Small intestine (tissue), 7 donors: ENCODE measurements around the gene LRRC4. TPM values are rescaled to one million over a fixed set of nuclear protein-coding genes. Genes with fewer than 3 reads are reported as not detected.

Experiments used
- DNase-seq, 2 donors: peaks; one replicate each; pipeline versions ENCODE4 v3.0.0 to v3.0.0-alpha.2; 2013
- FAIRE-seq: peaks from 2 replicates; lab custom pipeline; 2012; peaks lifted over from hg19 to GRCh38; lab: Jason Lieb, UNC
- H3K27ac ChIP-seq, 3 donors: one replicate each; pipeline ENCODE4 v1.5.1; 2013; ENCODE audit warnings: low read length in 2 of 3, mild to moderate bottlenecking in 2 of 3, control low read depth in 1 of 3, inconsistent platforms in 1 of 3, low read depth in 1 of 3, moderate library complexity in 1 of 3
- H3K27me3 ChIP-seq, 3 donors: one replicate each; pipeline ENCODE4 v1.6.1; 2013; ENCODE audit warnings: low read length in 3 of 3, inconsistent platforms in 1 of 3; ENCODE audit not compliant: control insufficient read depth in 3 of 3, insufficient read depth in 3 of 3
- H3K36me3 ChIP-seq, 3 donors: one replicate each; pipeline ENCODE4 v1.6.1; 2013; ENCODE audit warnings: low read length in 3 of 3, inconsistent platforms in 1 of 3, low read depth in 1 of 3, mild to moderate bottlenecking in 1 of 3, moderate library complexity in 1 of 3; ENCODE audit not compliant: control insufficient read depth in 3 of 3, insufficient read depth in 2 of 3
- H3K4me1 ChIP-seq, 3 donors: one replicate each; pipeline ENCODE4 v1.6.1; 2013; ENCODE audit warnings: low read length in 2 of 3, inconsistent platforms in 1 of 3, low read depth in 1 of 3, mild to moderate bottlenecking in 1 of 3, moderate library complexity in 1 of 3; ENCODE audit not compliant: control insufficient read depth in 3 of 3, insufficient read depth in 2 of 3
- H3K4me3 ChIP-seq, 3 donors: one replicate each; pipeline ENCODE4 v1.5.1; 2013; ENCODE audit warnings: low read length in 3 of 3, control low read depth in 1 of 3, inconsistent platforms in 1 of 3, low read depth in 1 of 3, mild to moderate bottlenecking in 1 of 3, moderate library complexity in 1 of 3
- H3K9me3 ChIP-seq, 2 donors: one replicate each; pipeline ENCODE4 v1.6.1; 2013; ENCODE audit warnings: low read depth in 1 of 2, low read length in 1 of 2; ENCODE audit not compliant: control insufficient read depth in 2 of 2, insufficient read depth in 1 of 2
- WGBS, 3 donors: extraction: QIAGEN DNeasy Blood & Tissue Kit; methylation state at CpG; one replicate each; pipeline ENCODE4 v1.1.7; 2013; 5-methylcytosine and 5-hydroxymethylcytosine counted together
- polyA plus RNA-seq, 4 donors: library from polyadenylated mRNA; stranded (reverse) in 3 of 4; unstranded in 1 of 4; fragments of 200-250 nt in 3 of 4; fragments of 120-200 nt in 1 of 4; gene quantifications; one replicate each; pipeline versions ENCODE4 v1.2.1 to v1.2.3, GENCODE V29; 2013
- donor health status: healthy with polysubstance abuse.
- donor health status: control.
- donor health status: control.
- donor health status: Bipolar disorder and iron deficiency.
- donor health status: healthy.

The LRRC4 gene
- polyA plus RNA-seq, 4 donors, result 0.27 to 1.6 (median 0.79) TPM

- WGBS, 3 donors, result 40 to 70% (median 64%) methylated on average over 7 of the region's 7 CpGs
- no peaks in the 10 kb centered on the region for H3K27me3 ChIP-seq
- H3K4me3 ChIP-seq, result no peak overlapping the region
- DNase-seq (peak in 1 of 2 donors; percentile 59), FAIRE-seq (no peak)
- no peaks in the 10 kb centered on the region for H3K9me3 ChIP-seq
- peaks cover 0 to 9% (median 2%) of the 10 kb centered on the region in 3 donors for H3K4me1 ChIP-seq
- H3K36me3 ChIP-seq, result peaks cover 0 to 12% (median 0%) of the 10 kb centered on the region in 3 donors
- H3K27ac ChIP-seq, result no peak overlapping the region
These were observed 10.0 kb upstream of the LRRC4 start for GRCh38 chr7:128041203-128041602.

GRCh38 chr7:128040205-128040604 lies 9.0 kb upstream of the LRRC4 start:
- DNase-seq, result no peak
- no peaks in the 10 kb centered on the region for H3K9me3 ChIP-seq
- H3K36me3 ChIP-seq, result peaks cover 0 to 12% (median 0%) of the 10 kb centered on the region in 3 donors
- no peaks in the 10 kb centered on the region for H3K27me3 ChIP-seq
- WGBS, 3 donors, result 39 to 75% (median 58%) methylated on average over 3 of the region's 3 CpGs
- H3K4me1 ChIP-seq, result peaks cover 0 to 9% (median 2%) of the 10 kb centered on the region in 3 donors
- H3K4me3 ChIP-seq, result no peak overlapping the region
- no peak overlapping the region for H3K27ac ChIP-seq
- no peak for FAIRE-seq

GRCh38 chr7:128039544-128039953 lies 8.3 kb upstream of the LRRC4 start:
- Histone ChIP-seq H3K27ac (no peak overlapping the region), H3K36me3 (peaks cover 0 to 13% (median 0%) of the 10 kb centered on the region in 3 donors), H3K4me1 (peaks cover 0 to 9% (median 2%) of the 10 kb centered on the region in 3 donors), H3K9me3 (no peaks in the 10 kb centered on the region), H3K27me3 (no peaks in the 10 kb centered on the region), H3K4me3 (no peak overlapping the region)
- FAIRE-seq (no peak), DNase-seq (peak; percentile 31 to 65)
- 17 to 77% (median 42%) methylated on average over 4 of the region's 4 CpGs for WGBS, 3 donors

- no peak overlapping the region for H3K27ac ChIP-seq
- no peaks in the 10 kb centered on the region for H3K9me3 ChIP-seq
- FAIRE-seq (no peak), DNase-seq (no peak)
- peaks cover 0 to 10% (median 2%) of the 10 kb centered on the region in 3 donors for H3K4me1 ChIP-seq
- H3K27me3 ChIP-seq, result peaks cover 0 to 4% (median 0%) of the 10 kb centered on the region in 3 donors
- H3K36me3 ChIP-seq, result peaks cover 0 to 12% (median 0%) of the 10 kb centered on the region in 3 donors
- 95 to 97% (median 96%) methylated on average over 8 of the region's 8 CpGs for WGBS, 3 donors
- no peak overlapping the region for H3K4me3 ChIP-seq
These were observed 6.8 kb upstream of the LRRC4 start for GRCh38 chr7:128037880-128038619.

- peaks cover 2 to 15% (median 2%) of the 10 kb centered on the region in 3 donors for H3K4me1 ChIP-seq
- peaks cover 0 to 6% (median 0%) of the 10 kb centered on the region in 3 donors for H3K36me3 ChIP-seq
- H3K9me3 ChIP-seq, result no peaks in the 10 kb centered on the region
- no peak overlapping the region for H3K27ac ChIP-seq
- FAIRE-seq (no peak), DNase-seq (no peak)
- WGBS, 3 donors, result 95 to 97% (median 96%) methylated on average over 2 of the region's 2 CpGs
- H3K4me3 ChIP-seq, result no peak overlapping the region
- H3K27me3 ChIP-seq, result peaks cover 0 to 11% (median 0%) of the 10 kb centered on the region in 3 donors
These were observed 5.8 kb upstream of the LRRC4 start for GRCh38 chr7:128037081-128037480.

- FAIRE-seq (no peak), DNase-seq (no peak)
- WGBS, 3 donors, result 78 to 85% (median 84%) methylated on average over 4 of the region's 4 CpGs
- no peak overlapping the region for H3K4me3 ChIP-seq
- H3K36me3 ChIP-seq, result peaks cover 0 to 5% (median 0%) of the 10 kb centered on the region in 3 donors
- H3K27ac ChIP-seq, result no peak overlapping the region
- peaks cover 2 to 15% (median 2%) of the 10 kb centered on the region in 3 donors for H3K4me1 ChIP-seq
- H3K27me3 ChIP-seq, result peaks cover 0 to 11% (median 0%) of the 10 kb centered on the region in 3 donors
- no peaks in the 10 kb centered on the region for H3K9me3 ChIP-seq
These were observed 5.1 kb upstream of the LRRC4 start for GRCh38 chr7:128036226-128036940.

- H3K4me3 ChIP-seq, result no peak overlapping the region
- H3K4me1 ChIP-seq, result peaks cover 2 to 15% (median 2%) of the 10 kb centered on the region in 3 donors
- H3K27ac ChIP-seq, result no peak overlapping the region
- FAIRE-seq (no peak), DNase-seq (peak in 1 of 2 donors; percentile 27)
- peaks cover 0 to 12% (median 0%) of the 10 kb centered on the region in 3 donors for H3K27me3 ChIP-seq
- H3K9me3 ChIP-seq, result no peaks in the 10 kb centered on the region
- peaks cover 0 to 5% (median 0%) of the 10 kb centered on the region in 3 donors for H3K36me3 ChIP-seq
- WGBS, 3 donors, result 80 to 84% (median 84%) methylated on average over 3 of the region's 3 CpGs
These were observed 4.5 kb upstream of the LRRC4 start for GRCh38 chr7:128035712-128036111.

- no peak overlapping the region for H3K27ac ChIP-seq
- H3K9me3 ChIP-seq, result no peaks in the 10 kb centered on the region
- H3K36me3 ChIP-seq, result peaks cover 0 to 11% (median 0%) of the 10 kb centered on the region in 3 donors
- DNase-seq, result no peak
- H3K4me1 ChIP-seq, result peaks cover 2 to 19% (median 6%) of the 10 kb centered on the region in 3 donors
- FAIRE-seq, result no peak
- no peak overlapping the region for H3K4me3 ChIP-seq
- peaks cover 0 to 21% (median 4%) of the 10 kb centered on the region in 3 donors for H3K27me3 ChIP-seq
- WGBS, 3 donors, result 29 to 46% (median 42%) methylated on average over 2 of the region's 2 CpGs
These were observed 3.6 kb upstream of the LRRC4 start for GRCh38 chr7:128034825-128035224.
